Lower leg skin (tissue), 4 donors: Measurements from ENCODE around the gene XYLT1. TPM values are rescaled to one million over a fixed set of nuclear protein-coding genes. Genes with fewer than 3 reads are reported as not detected.

Experiments
- DNase-seq, 2 donors: peaks; one replicate each; pipeline ENCODE4 v3.0.0-alpha.2; 2019; ENCODE audit warnings: low spot score in 2 of 2
- H3K4me3 ChIP-seq: fragments of 200-600 bp; sonication (generic); 2 replicates; pipeline ENCODE4 v1.5.1; 2017; ENCODE audit warnings: mild to moderate bottlenecking, low read depth; ENCODE audit not compliant: poor library complexity, severe bottlenecking
- CTCF ChIP-seq, 3 donors: fragments of 450-650 bp; IDR thresholded peaks; one replicate each; pipeline ENCODE4 v1.5.1; 2016; ENCODE audit warnings: antibody characterized with exemption in 3 of 3, mild to moderate bottlenecking in 3 of 3, moderate library complexity in 2 of 3
- POLR2A ChIP-seq, 2 donors: fragments of 450-650 bp; IDR thresholded peaks; one replicate each; pipeline ENCODE4 v1.6.1; 2016 to 2017; ENCODE audit warnings: antibody characterized with exemption in 2 of 2, mild to moderate bottlenecking in 1 of 2, moderate library complexity in 1 of 2
- WGBS, 2 donors: methylation state at CpG; one replicate each; pipeline ENCODE4 v1.1.5; 2018; 5-methylcytosine and 5-hydroxymethylcytosine counted together
- intact Hi-C: fragments of 100-400 bp; cut with DNase I; formaldehyde crosslinking; loops from one replicate; pipeline ENCODE4 v1.15.0; 2023; ENCODE audit warnings: low total_unique reads
- total RNA-seq, 4 donors: library from RNA; depleted of rRNA; stranded (reverse); fragments of >200 nt; gene quantifications; one replicate each; pipeline ENCODE4 v1.1.0, GENCODE V29; 2016

Gene XYLT1
- total RNA-seq, 4 donors from 2014 or later: 17.2 to 20.3 (median 19.7) TPM

DNA sequence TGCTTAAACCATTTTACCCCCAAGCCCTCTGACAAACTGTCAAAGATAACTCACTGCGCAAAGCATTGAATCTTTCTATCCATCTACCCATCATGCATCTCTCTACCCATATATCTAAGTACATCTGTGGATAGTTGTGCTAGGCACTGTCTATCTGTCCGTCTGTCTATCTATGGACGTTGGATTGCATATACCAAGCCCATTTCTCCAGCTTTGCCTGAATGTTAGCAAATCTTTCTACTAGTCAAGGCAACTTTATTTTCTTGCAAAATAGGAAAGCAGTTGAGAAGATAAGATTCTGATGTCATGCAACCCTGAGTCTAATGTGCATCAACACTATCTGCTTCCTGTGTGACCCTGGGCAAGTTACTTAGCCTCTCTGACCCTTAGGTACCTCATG, 117.2 kb downstream of the XYLT1 start:
- no peak overlapping the region for H3K4me3 ChIP-seq
- WGBS, 2 donors: 56 to 94% methylated on average over 3 of the region's 3 CpGs
- DNase-seq: no peak
- TF ChIP-seq CTCF (IDR thresholded peaks at IDR 0.05): no peak
- TF ChIP-seq POLR2A (IDR thresholded peaks at IDR 0.05): no peak
- intact Hi-C loops: no loop called here

DNA sequence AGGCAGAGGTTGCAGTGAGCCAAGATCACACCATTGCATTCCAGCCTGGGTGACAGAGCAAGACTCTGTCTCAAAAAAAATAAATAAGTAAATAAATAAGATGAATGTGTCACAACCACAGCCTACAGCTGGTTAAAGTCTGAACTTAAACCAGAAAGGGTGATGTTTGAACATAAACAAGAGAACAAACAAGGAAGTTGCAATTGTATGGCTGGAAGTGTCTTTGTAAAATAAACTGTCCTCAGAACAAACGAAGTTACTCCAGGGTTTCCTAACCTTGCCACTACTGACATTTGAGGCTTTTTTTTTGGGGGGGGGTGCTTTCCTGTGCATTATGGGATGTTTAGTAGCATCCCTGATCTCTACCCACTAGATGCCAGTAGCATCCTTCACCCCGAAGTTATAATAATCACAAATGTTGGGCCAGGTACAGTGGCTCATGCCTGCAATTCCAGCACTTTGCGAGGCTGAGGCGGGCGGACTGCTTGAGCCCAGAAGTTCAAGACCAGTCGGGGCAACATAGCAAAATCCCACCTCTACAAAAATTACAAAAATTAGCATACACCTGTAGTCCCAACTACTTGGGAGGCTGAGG, 119.2 kb downstream of the XYLT1 start:
- WGBS, 2 donors: 87 to 88% methylated on average over 6 of the region's 6 CpGs
- peak in 1 of 2 donors; percentile 21 for DNase-seq

DNA sequence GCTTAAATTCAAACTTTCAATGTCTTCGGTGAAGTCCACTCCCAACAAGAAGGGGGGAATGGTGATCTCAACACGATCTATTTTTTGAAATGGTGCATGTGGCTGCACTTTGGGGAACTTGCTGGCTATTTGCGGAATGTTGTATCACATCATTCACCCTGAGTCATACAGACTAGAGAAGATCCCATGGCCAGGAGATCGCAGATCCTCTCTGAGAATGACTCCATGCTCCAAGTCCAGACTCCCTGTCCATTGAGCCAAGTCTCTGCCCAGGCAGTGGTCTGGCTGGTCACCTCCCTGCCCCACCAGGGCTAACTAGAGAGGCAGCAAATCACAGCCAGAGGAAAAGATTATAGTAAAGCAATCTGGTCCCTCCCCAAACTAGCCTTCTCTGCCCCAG, 120.6 kb downstream of the XYLT1 start:
- no peak overlapping the region for H3K4me3 ChIP-seq
- peak in 1 of 2 donors; percentile 61 for DNase-seq
- intact Hi-C loops: no loop called here
- 63 to 70% methylated on average over 4 of the region's 4 CpGs for WGBS, 2 donors
- no peak for TF ChIP-seq CTCF (IDR thresholded peaks at IDR 0.05)
- TF ChIP-seq POLR2A (IDR thresholded peaks at IDR 0.05): no peak

More for the DNA sequence above, 119.2 kb downstream of the XYLT1 start:
- intact Hi-C loops: no loop called here
- TF ChIP-seq POLR2A (IDR thresholded peaks at IDR 0.05): no peak
- no peak for TF ChIP-seq CTCF (IDR thresholded peaks at IDR 0.05)
- no peak overlapping the region for H3K4me3 ChIP-seq

- TF ChIP-seq CTCF (IDR thresholded peaks at IDR 0.05) (no peak), POLR2A (IDR thresholded peaks at IDR 0.05) (no peak)
- H3K4me3 ChIP-seq: no peak overlapping the region
- intact Hi-C loops: no loop called here
- WGBS, 2 donors: 96 to 98% methylated on average over 11 of the region's 11 CpGs
- peak in 1 of 2 donors; percentile 68 for DNase-seq
Observed at GRCh38 chr16:17348826-17349225, 121.9 kb downstream of the XYLT1 start.

DNA sequence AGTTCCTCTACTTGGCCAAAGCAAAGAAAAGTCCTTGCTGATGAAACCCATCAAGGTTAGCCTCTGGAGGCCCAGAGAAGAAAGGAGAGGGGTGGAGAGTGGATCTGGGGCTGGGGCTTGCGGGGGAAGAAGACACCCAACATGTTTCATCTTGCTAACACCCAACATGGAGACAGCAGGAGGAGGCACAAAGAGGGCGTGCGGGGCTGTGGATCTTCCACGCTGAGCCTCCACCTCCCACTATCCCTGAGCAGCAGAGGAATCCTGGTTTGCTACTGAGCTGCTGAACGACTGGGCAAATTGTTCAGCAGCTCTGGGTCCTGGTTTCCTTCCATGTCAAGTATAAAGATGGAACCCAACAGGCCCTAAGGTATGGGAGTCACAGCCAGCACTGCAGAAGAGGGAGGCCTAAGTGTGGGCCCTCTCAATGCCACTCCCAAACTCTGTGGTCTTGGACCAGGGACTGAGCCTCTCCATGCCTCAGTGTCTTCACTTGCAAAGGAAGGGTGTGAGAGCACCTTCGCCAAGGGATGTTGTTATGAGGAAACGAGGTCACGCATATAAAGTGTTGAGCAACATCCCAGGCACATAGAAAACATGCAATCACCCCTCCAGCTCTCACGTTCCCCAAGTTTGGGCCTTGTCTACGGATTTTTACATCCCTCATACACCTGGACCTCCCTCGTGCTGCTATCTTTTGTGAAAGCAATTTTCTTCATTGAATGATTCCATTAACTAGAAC, 122.5 kb downstream of the XYLT1 start:
- WGBS, 2 donors: 83 to 92% methylated on average over 11 of the region's 11 CpGs
- intact Hi-C loops: no loop called here
- DNase-seq: peak in 1 of 2 donors; percentile 79
- H3K4me3 ChIP-seq: no peak overlapping the region
- no peak for TF ChIP-seq POLR2A (IDR thresholded peaks at IDR 0.05)

- H3K4me3 ChIP-seq: no peak overlapping the region
- 58 to 63% methylated on average over 5 of the region's 5 CpGs for WGBS, 2 donors
- TF ChIP-seq POLR2A (IDR thresholded peaks at IDR 0.05) (no peak), CTCF (IDR thresholded peaks at IDR 0.05) (no peak)
- DNase-seq: no peak
- intact Hi-C loops: no loop called here
Observed at GRCh38 chr16:17347624-17348023, 123.1 kb downstream of the XYLT1 start.
